Neural progenitor cell (in vitro differentiated cells): Measurements from ENCODE around the gene KANK2. TPM values are rescaled to one million over a fixed set of nuclear protein-coding genes. Genes with fewer than 3 reads are reported as not detected.
A peak's percentile ranks its signal among the peaks of the same experiment; 100 is the strongest.
"Not testable (repeated sequence)": the region's sequence is repeated elsewhere in the genome, so short reads cannot be mapped to it uniquely, and the experiment has no call there.

Source experiments
- DNase-seq: peaks from one replicate; pipeline ENCODE4 v3.0.0-alpha.2; 2016; ENCODE audit warnings: low spot score
- H2AFZ ChIP-seq: fragments of 200-600 bp; sonication (generic); replicated peaks from 2 replicates; pipeline ENCODE4 v1.6.1; 2016; ENCODE audit warnings: antibody characterized with exemption
- H3F3A ChIP-seq: fragments of 200-600 bp; sonication (generic); 2 replicates; pipeline ENCODE4 v1.6.1; 2016; ENCODE audit warnings: antibody characterized with exemption, low read depth
- H3K27ac ChIP-seq: fragments of 200-600 bp; sonication (generic); 2 replicates; pipeline ENCODE4 v1.5.1; 2016; ENCODE audit warnings: mild to moderate bottlenecking
- H3K27me3 ChIP-seq: fragments of 200-600 bp; sonication (generic); 2 replicates; pipeline ENCODE4 v1.6.1; 2016; ENCODE audit warnings: mild to moderate bottlenecking, moderate library complexity
- H3K36me3 ChIP-seq: fragments of 200-600 bp; sonication (generic); 2 replicates; pipeline ENCODE4 v1.5.1; 2016
- H3K4me1 ChIP-seq: fragments of 200-600 bp; sonication (generic); 2 replicates; pipeline ENCODE4 v1.6.1; 2016; ENCODE audit warnings: mixed run types
- H3K4me2 ChIP-seq: fragments of 200-600 bp; sonication (generic); 2 replicates; pipeline ENCODE4 v1.6.1; 2016
- H3K4me3 ChIP-seq: fragments of 200-600 bp; sonication (generic); 2 replicates; pipeline ENCODE4 v1.5.1; 2016
- H3K79me2 ChIP-seq: fragments of 200-600 bp; sonication (generic); 2 replicates; pipeline ENCODE4 v1.6.1; 2016; ENCODE audit warnings: low read depth
- H3K9ac ChIP-seq: fragments of 200-600 bp; sonication (generic); 2 replicates; pipeline ENCODE4 v1.6.1; 2016
- H3K9me3 ChIP-seq: fragments of 200-600 bp; sonication (generic); 2 replicates; pipeline ENCODE4 v1.5.1; 2016; ENCODE audit warnings: low read depth
- H4K20me1 ChIP-seq: fragments of 200-600 bp; sonication (generic); 2 replicates; pipeline ENCODE4 v1.6.1; 2016; ENCODE audit warnings: low read depth
- H3K27ac Mint-ChIP-seq: 3 replicates; pipeline ENCODE4 v1.8.0; 2021; ENCODE audit warnings: mixed read lengths
- H3K27me3 Mint-ChIP-seq: 2 replicates; pipeline ENCODE4 v1.8.0; 2022; ENCODE audit warnings: low read depth, mild to moderate bottlenecking, inconsistent platforms, moderate library complexity, mixed read lengths; ENCODE audit not compliant: insufficient read depth
- H3K36me3 Mint-ChIP-seq: 3 replicates; pipeline ENCODE4 v1.8.0; 2021; ENCODE audit warnings: mixed read lengths
- H3K4me1 Mint-ChIP-seq: 3 replicates; pipeline ENCODE4 v1.8.0; 2021; ENCODE audit warnings: mixed read lengths
- H3K4me3 Mint-ChIP-seq: 3 replicates; pipeline ENCODE4 v1.8.0; 2021; ENCODE audit warnings: mild to moderate bottlenecking, moderate library complexity, mixed read lengths
- H3K9me3 Mint-ChIP-seq: 3 replicates; pipeline ENCODE4 v1.8.0; 2020; ENCODE audit warnings: mixed read lengths
- EZH2 ChIP-seq: fragments of 200-600 bp; sonication (generic); IDR thresholded peaks from 2 replicates; pipeline ENCODE4 v1.6.1; 2017; ENCODE audit warnings: antibody characterized with exemption, mild to moderate bottlenecking, moderate library complexity
- EZH2phosphoT487 ChIP-seq: fragments of 200-600 bp; sonication (generic); IDR thresholded peaks from 2 replicates; pipeline ENCODE4 v1.6.1; 2017; ENCODE audit warnings: antibody characterized with exemption
- total RNA-seq: library from RNA; depleted of rRNA; stranded (reverse); fragments of >200 nt; gene quantifications from 2 replicates; pipeline ENCODE4 v1.2.3, GENCODE V29; 2015; ENCODE audit warnings: low replicate concordance
- TF ChIP-seq, protein P1 (sequence below): fragments of 200-600 bp; sonication (generic); IDR thresholded peaks from 2 replicates; pipeline ENCODE4 v1.5.1; 2017; ENCODE audit warnings: antibody characterized with exemption, mild to moderate bottlenecking

KANK2 gene
- total RNA-seq, 1 donor from 2014 or later: 17.5 TPM

- H3K27ac ChIP-seq: no peak overlapping the region
- H3K9me3 ChIP-seq: no peaks in the 10 kb centered on the region
- TF ChIP-seq EZH2 (no peak), EZH2phosphoT487 (no peak)
- TF ChIP-seq, protein P1, sequence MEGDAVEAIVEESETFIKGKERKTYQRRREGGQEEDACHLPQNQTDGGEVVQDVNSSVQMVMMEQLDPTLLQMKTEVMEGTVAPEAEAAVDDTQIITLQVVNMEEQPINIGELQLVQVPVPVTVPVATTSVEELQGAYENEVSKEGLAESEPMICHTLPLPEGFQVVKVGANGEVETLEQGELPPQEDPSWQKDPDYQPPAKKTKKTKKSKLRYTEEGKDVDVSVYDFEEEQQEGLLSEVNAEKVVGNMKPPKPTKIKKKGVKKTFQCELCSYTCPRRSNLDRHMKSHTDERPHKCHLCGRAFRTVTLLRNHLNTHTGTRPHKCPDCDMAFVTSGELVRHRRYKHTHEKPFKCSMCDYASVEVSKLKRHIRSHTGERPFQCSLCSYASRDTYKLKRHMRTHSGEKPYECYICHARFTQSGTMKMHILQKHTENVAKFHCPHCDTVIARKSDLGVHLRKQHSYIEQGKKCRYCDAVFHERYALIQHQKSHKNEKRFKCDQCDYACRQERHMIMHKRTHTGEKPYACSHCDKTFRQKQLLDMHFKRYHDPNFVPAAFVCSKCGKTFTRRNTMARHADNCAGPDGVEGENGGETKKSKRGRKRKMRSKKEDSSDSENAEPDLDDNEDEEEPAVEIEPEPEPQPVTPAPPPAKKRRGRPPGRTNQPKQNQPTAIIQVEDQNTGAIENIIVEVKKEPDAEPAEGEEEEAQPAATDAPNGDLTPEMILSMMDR: peak; percentile 70
- no peak overlapping the region for H2AFZ ChIP-seq
- peaks cover 5% of the 10 kb centered on the region for H3K79me2 ChIP-seq
- H3K9me3 Mint-ChIP-seq: peaks cover 2% of the 10 kb centered on the region
- no peaks in the 10 kb centered on the region for H3K27me3 ChIP-seq
- peaks cover 14% of the 10 kb centered on the region for H3K36me3 ChIP-seq
- no peaks in the 10 kb centered on the region for H3K4me1 ChIP-seq
- peak overlapping the region; percentile 55 for H3K4me3 Mint-ChIP-seq
- peaks cover 44% of the 10 kb centered on the region for H3K36me3 Mint-ChIP-seq
- H3F3A ChIP-seq: peaks cover 88% of the 10 kb centered on the region
- DNase-seq: peak; percentile 75
- H3K4me3 ChIP-seq: no peak overlapping the region
- H3K27ac Mint-ChIP-seq: no peak overlapping the region
- H3K4me1 Mint-ChIP-seq: no peaks in the 10 kb centered on the region
- no peak overlapping the region for H3K4me2 ChIP-seq
- H4K20me1 ChIP-seq: peaks cover 46% of the 10 kb centered on the region
- no peak overlapping the region for H3K9ac ChIP-seq
- H3K27me3 Mint-ChIP-seq: peaks cover 3% of the 10 kb centered on the region
These were observed 66.4 kb downstream of the KANK2 start for GRCh38 chr19:11130824-11131455.

- Mint-ChIP-seq H3K9me3 (no peaks in the 10 kb centered on the region), H3K36me3 (peaks cover 39% of the 10 kb centered on the region), H3K4me3 (no peak overlapping the region), H3K27me3 (peaks cover 3% of the 10 kb centered on the region), H3K4me1 (no peaks in the 10 kb centered on the region), H3K27ac (no peak overlapping the region)
- Histone ChIP-seq H3F3A (peaks cover 92% of the 10 kb centered on the region), H3K79me2 (peaks cover 5% of the 10 kb centered on the region), H3K27ac (no peak overlapping the region), H3K27me3 (no peaks in the 10 kb centered on the region), H2AFZ (no peak overlapping the region), H3K9me3 (no peaks in the 10 kb centered on the region), H3K36me3 (peaks cover 25% of the 10 kb centered on the region), H3K4me1 (no peaks in the 10 kb centered on the region), H3K4me2 (no peak overlapping the region), H3K9ac (no peak overlapping the region), H4K20me1 (peaks cover 55% of the 10 kb centered on the region), H3K4me3 (no peak overlapping the region)
- TF ChIP-seq EZH2 (no peak), EZH2phosphoT487 (no peak)
- DNase-seq: no peak
These were observed 69.4 kb downstream of the KANK2 start for GRCh38 chr19:11127905-11128304.

DNA sequence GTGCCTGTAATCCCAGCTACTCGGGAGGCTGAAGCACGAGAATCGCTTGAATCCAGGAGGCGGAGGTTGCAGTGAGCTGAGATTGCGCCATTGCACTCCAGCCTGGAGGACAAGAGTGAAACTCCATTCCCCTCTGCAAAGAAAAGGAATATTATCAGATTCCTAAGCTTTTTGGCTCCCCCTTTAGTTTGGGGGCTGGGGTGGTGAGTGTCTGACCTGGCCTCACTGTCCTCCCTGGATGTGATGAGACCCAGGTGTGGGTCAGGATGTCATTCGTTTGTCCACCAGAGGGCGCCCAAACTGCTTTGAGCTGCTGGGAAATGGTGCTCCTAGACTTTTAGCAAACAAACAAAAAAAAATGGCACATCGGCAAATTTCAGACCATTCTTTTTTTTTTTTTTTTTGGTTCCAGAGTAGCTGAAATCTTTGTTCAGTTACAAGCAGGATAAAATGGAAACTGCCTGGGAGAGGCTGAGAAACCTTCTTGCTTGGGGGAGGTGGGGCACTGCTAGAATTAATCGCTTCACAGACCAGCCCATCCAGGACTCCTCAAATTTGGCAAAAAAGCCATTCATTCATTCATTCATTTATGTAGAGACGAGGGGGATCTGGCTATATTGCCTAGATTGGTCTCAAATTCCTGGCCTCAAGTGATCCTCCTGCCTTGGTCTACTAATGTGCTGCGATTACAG lies 71.2 kb downstream of the KANK2 start:
- no peaks in the 10 kb centered on the region for H3K4me1 ChIP-seq
- Mint-ChIP-seq H3K27ac (no peak overlapping the region), H3K27me3 (no peaks in the 10 kb centered on the region), H3K9me3 (no peaks in the 10 kb centered on the region), H3K4me1 (no peaks in the 10 kb centered on the region), H3K4me3 (no peak overlapping the region), H3K36me3 (peaks cover 31% of the 10 kb centered on the region)
- no peak overlapping the region for H2AFZ ChIP-seq
- no peak overlapping the region for H3K27ac ChIP-seq
- no peak overlapping the region for H3K4me3 ChIP-seq
- peak; percentile 83 for DNase-seq
- H3K4me2 ChIP-seq: no peak overlapping the region
- H3K9ac ChIP-seq: no peak overlapping the region
- no peak for TF ChIP-seq EZH2phosphoT487
- TF ChIP-seq, protein P1: peak; percentile 87
- TF ChIP-seq EZH2: no peak
- no peaks in the 10 kb centered on the region for H3K27me3 ChIP-seq
- peaks cover 21% of the 10 kb centered on the region for H3K36me3 ChIP-seq
- H4K20me1 ChIP-seq: peaks cover 41% of the 10 kb centered on the region
- H3K9me3 ChIP-seq: no peaks in the 10 kb centered on the region
- peaks cover 83% of the 10 kb centered on the region for H3F3A ChIP-seq
- H3K79me2 ChIP-seq: peaks cover 5% of the 10 kb centered on the region

DNA sequence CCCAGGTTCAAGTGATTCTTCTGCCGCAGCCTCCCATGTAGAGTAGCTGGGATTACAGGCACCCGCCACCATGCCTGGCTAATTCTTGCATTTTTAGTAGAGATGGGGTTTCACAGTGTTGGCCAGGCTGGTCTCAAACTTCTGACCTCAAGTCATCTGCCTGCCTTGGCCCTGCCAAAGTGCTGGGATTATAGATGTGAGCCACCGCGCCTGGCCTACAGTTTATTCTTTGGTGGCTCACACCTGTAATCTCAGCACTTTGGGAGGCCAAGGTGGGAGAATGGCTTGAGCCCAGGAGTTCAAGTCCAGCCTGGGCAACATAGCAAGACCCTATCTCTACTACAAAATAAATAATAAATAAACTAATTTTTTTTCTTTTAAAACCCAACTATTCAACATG lies 73.2 kb downstream of the KANK2 start:
- not testable (repeated sequence) for H3K4me2 ChIP-seq, H3K4me3 ChIP-seq, H3K9me3 ChIP-seq, H2AFZ ChIP-seq, H3K4me1 ChIP-seq, H3K27ac ChIP-seq, H3K4me1 Mint-ChIP-seq, H3K4me3 Mint-ChIP-seq, H3K9me3 Mint-ChIP-seq, H3K27ac Mint-ChIP-seq, H3K27me3 ChIP-seq, H3K79me2 ChIP-seq, H3K27me3 Mint-ChIP-seq, DNase-seq, H3K9ac ChIP-seq
- H3K36me3 Mint-ChIP-seq: peaks cover 30% of the 10 kb centered on the region
- H3K36me3 ChIP-seq: peaks cover 28% of the 10 kb centered on the region
- peaks cover 81% of the 10 kb centered on the region for H3F3A ChIP-seq
- peaks cover 38% of the 10 kb centered on the region for H4K20me1 ChIP-seq
